GM12892 (cell line): ENCODE measurements around the gene MYCT1. TPM values are rescaled to one million over a fixed set of nuclear protein-coding genes. Genes with fewer than 3 reads are reported as not detected.
"Not testable (repeated sequence)": the region's sequence is repeated elsewhere in the genome, so short reads cannot be mapped to it uniquely, and the experiment has no call there.

ENCODE experiments used
- DNase-seq: peaks from one replicate; pipeline ENCODE4 v3.0.0; 2011; ENCODE audit not compliant: insufficient read length
- FAIRE-seq: peaks from 2 replicates; lab custom pipeline; 2011; peaks lifted over from hg19 to GRCh38; lab: Jason Lieb, UNC
- POLR2A ChIP-seq: IDR thresholded peaks from 2 replicates; pipeline ENCODE4 v1.6.1; 2011; ENCODE audit warnings: low read depth, low read length, control low read depth
- POLR2AphosphoS5 ChIP-seq: IDR thresholded peaks from 2 replicates; pipeline ENCODE4 v1.6.1; 2011; ENCODE audit warnings: low read depth, low read length, control low read depth
- TAF1 ChIP-seq: IDR thresholded peaks from 2 replicates; pipeline ENCODE4 v1.6.1; 2011; ENCODE audit warnings: low read depth, mild to moderate bottlenecking, control low read depth, low read length, borderline replicate concordance
- polyA plus RNA-seq: library from polyadenylated mRNA; unstranded; fragments of >200 nt; gene quantifications from one replicate; pipeline ENCODE4 v1.2.1, GENCODE V29; 2012; ENCODE audit warnings: missing spikeins, inconsistent platforms; ENCODE audit not compliant: missing spikeins

The MYCT1 gene
- polyA plus RNA-seq, result not detected

GRCh38 chr6:152697634-152698033 is at the start of gene MYCT1:
TSS of gene MYCT1 (plus strand) at chr6:152697897. CDS start at chr6:152697903, 6 bp downstream.
- TF ChIP-seq POLR2A, result no peak
- TF ChIP-seq TAF1, result no peak
- TF ChIP-seq POLR2AphosphoS5, result no peak
- no peak for FAIRE-seq
- DNase-seq, result no peak

GRCh38 chr6:152648105-152648504 is 49.6 kb upstream of the MYCT1 start:
- TF ChIP-seq TAF1, result no peak
- TF ChIP-seq POLR2A, result no peak
- no peak for TF ChIP-seq POLR2AphosphoS5
- FAIRE-seq, result no peak
- no peak for DNase-seq

GRCh38 chr6:152651986-152652385 is 45.7 kb upstream of the MYCT1 start:
- FAIRE-seq (no peak), DNase-seq (no peak)
- TF ChIP-seq POLR2A (no peak), POLR2AphosphoS5 (no peak), TAF1 (no peak)

- FAIRE-seq (no peak), DNase-seq (no peak)
- TF ChIP-seq POLR2A (no peak), POLR2AphosphoS5 (no peak), TAF1 (no peak)
These were observed 35.9 kb upstream of the MYCT1 start for GRCh38 chr6:152661776-152662175.

GRCh38 chr6:152669895-152670294 is 27.8 kb upstream of the MYCT1 start:
- DNase-seq, result no peak
- no peak for FAIRE-seq
- TF ChIP-seq TAF1, result no peak
- no peak for TF ChIP-seq POLR2A
- no peak for TF ChIP-seq POLR2AphosphoS5

GRCh38 chr6:152671171-152671570 is 26.5 kb upstream of the MYCT1 start:
- DNase-seq (no peak), FAIRE-seq (no peak)
- TF ChIP-seq POLR2A, result no peak
- no peak for TF ChIP-seq TAF1
- no peak for TF ChIP-seq POLR2AphosphoS5

- no peak for FAIRE-seq
- TF ChIP-seq POLR2A (no peak), TAF1 (no peak), POLR2AphosphoS5 (no peak)
- no peak for DNase-seq
These were observed 24.5 kb upstream of the MYCT1 start for GRCh38 chr6:152673236-152673635.

- no peak for TF ChIP-seq POLR2A
- no peak for TF ChIP-seq TAF1
- no peak for TF ChIP-seq POLR2AphosphoS5
- no peak for FAIRE-seq
- DNase-seq, result no peak
These were observed 17.5 kb upstream of the MYCT1 start for GRCh38 chr6:152680151-152680550.

GRCh38 chr6:152680879-152681517 is 16.7 kb upstream of the MYCT1 start:
- DNase-seq (no peak), FAIRE-seq (no peak)
- no peak for TF ChIP-seq POLR2AphosphoS5
- no peak for TF ChIP-seq TAF1
- TF ChIP-seq POLR2A, result no peak

GRCh38 chr6:152682141-152682540 is 15.6 kb upstream of the MYCT1 start:
- TF ChIP-seq POLR2A (no peak), TAF1 (no peak), POLR2AphosphoS5 (no peak)
- FAIRE-seq (no peak), DNase-seq (no peak)

GRCh38 chr6:152682935-152683334 is 14.8 kb upstream of the MYCT1 start:
- not testable (repeated sequence) for FAIRE-seq, DNase-seq

- DNase-seq, result no peak
- TF ChIP-seq POLR2AphosphoS5, result no peak
- TF ChIP-seq POLR2A, result no peak
- TF ChIP-seq TAF1, result no peak
- no peak for FAIRE-seq
These were observed 11.9 kb upstream of the MYCT1 start for GRCh38 chr6:152685819-152686218.
